Kidney epithelial cell (primary cell): Measurements from ENCODE around the gene TYMS. TPM values are rescaled to one million over a fixed set of nuclear protein-coding genes. Genes with fewer than 3 reads are reported as not detected.

Experiments used
- DNase-seq: peaks from one replicate; pipeline ENCODE4 v3.0.0-alpha.2; 2010; ENCODE audit warnings: low read depth
- H3K27me3 ChIP-seq: 2 replicates; pipeline ENCODE4 v1.6.0; 2011; ENCODE audit warnings: low read length; ENCODE audit not compliant: control insufficient read depth, insufficient read depth
- H3K36me3 ChIP-seq: 2 replicates; pipeline ENCODE4 v1.5.1; 2011; ENCODE audit warnings: low read length; ENCODE audit not compliant: control insufficient read depth, insufficient read depth
- H3K4me3 ChIP-seq: 2 replicates; pipeline ENCODE4 v1.5.1; 2011; ENCODE audit warnings: low read depth, mild to moderate bottlenecking, control low read depth, low read length
- total RNA-seq: library from RNA; depleted of rRNA; stranded (reverse); fragments of >200 nt; gene quantifications from 2 replicates; pipeline ENCODE4 v1.2.3, GENCODE V29; 2015
- TF ChIP-seq, protein P1 (sequence below): IDR thresholded peaks from 2 replicates; pipeline ENCODE4 v1.5.1; 2011; ENCODE audit warnings: mild to moderate bottlenecking, moderate library complexity, low read length, control low read depth, inconsistent platforms; ENCODE audit not compliant: insufficient read depth, poor library complexity, severe bottlenecking

The TYMS gene
- total RNA-seq, 1 donor from 2014 or later: 22.7 TPM

DNA sequence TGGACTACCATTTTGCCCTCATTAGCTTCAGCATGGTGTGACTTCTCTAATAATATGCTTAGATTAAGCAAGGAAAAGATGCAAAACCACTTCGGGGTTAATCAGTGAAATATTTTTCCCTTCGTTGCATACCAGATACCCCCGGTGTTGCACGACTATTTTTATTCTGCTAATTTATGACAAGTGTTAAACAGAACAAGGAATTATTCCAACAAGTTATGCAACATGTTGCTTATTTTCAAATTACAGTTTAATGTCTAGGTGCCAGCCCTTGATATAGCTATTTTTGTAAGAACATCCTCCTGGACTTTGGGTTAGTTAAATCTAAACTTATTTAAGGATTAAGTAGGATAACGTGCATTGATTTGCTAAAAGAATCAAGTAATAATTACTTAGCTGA, 16.3 kb downstream of the TYMS start:
- no peak for DNase-seq
- TF ChIP-seq, protein P1, sequence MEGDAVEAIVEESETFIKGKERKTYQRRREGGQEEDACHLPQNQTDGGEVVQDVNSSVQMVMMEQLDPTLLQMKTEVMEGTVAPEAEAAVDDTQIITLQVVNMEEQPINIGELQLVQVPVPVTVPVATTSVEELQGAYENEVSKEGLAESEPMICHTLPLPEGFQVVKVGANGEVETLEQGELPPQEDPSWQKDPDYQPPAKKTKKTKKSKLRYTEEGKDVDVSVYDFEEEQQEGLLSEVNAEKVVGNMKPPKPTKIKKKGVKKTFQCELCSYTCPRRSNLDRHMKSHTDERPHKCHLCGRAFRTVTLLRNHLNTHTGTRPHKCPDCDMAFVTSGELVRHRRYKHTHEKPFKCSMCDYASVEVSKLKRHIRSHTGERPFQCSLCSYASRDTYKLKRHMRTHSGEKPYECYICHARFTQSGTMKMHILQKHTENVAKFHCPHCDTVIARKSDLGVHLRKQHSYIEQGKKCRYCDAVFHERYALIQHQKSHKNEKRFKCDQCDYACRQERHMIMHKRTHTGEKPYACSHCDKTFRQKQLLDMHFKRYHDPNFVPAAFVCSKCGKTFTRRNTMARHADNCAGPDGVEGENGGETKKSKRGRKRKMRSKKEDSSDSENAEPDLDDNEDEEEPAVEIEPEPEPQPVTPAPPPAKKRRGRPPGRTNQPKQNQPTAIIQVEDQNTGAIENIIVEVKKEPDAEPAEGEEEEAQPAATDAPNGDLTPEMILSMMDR: no peak
- H3K4me3 ChIP-seq: no peak overlapping the region
- no peaks in the 10 kb centered on the region for H3K27me3 ChIP-seq
- H3K36me3 ChIP-seq: peaks cover 7% of the 10 kb centered on the region

DNA sequence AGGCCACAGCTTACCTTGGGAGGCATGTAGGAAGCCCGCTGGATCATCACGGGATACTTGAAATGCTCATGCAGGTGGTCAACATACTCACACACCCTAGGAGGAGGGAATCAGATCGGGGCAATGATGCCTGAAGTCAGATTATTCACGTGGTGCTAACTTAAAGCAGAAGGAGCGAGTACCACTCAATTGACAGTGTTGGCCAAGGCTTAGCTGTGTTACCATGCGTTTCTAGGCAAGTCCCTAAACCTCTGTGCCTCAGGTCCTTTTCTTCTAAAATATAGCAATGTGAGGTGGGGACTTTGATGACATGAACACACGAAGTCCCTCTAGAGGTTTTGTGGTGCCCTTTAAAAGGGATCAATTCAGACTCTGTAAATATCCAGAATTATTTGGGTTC, 17.9 kb downstream of the TYMS start:
- Histone ChIP-seq H3K36me3 (peaks cover 5% of the 10 kb centered on the region), H3K27me3 (no peaks in the 10 kb centered on the region), H3K4me3 (no peak overlapping the region)
- TF ChIP-seq, protein P1: no peak
- no peak for DNase-seq

DNA sequence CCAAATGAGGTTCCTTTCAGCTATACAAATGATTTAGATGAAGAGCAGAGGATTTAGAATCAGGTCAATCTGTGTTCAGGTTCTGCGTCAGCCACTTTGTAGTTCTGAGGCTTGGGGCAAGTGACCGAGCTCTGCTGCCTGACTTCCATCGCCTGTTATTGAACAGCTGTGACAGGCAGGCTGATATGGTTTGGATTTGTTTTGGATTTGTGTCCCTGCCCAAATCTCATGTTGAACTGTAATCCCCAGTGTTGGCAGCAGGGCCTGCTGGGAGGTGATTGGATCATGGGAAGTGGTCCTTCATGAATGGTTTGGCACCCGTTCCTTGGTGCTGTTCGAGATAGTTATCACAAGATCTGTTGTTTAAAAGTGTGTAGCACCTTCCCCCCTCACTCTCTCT, 18.6 kb downstream of the TYMS start:
- DNase-seq: no peak
- TF ChIP-seq, protein P1: no peak
- Histone ChIP-seq H3K36me3 (peaks cover 2% of the 10 kb centered on the region), H3K4me3 (no peak overlapping the region), H3K27me3 (no peaks in the 10 kb centered on the region)

DNA sequence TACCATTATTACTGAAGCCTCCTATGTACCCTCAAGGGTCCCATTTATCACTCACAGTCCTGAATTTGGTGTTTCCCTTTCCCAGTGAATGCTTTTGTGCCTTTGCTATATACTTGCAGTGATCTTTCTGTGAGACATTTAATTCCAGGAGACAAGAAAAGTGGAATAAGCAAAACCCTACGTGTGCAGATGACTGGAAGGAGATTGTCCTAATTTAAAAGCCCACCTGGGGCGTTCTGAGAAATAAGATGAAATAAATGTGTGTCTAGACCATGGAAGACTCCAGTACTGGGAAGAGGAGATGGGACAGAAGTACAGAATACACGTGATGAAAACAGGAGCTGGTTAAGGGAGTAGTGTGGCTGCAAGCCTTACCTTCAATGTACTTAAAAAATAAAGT, 19.3 kb downstream of the TYMS start:
- no peak for DNase-seq
- peaks cover 2% of the 10 kb centered on the region for H3K36me3 ChIP-seq
- no peaks in the 10 kb centered on the region for H3K27me3 ChIP-seq
- no peak overlapping the region for H3K4me3 ChIP-seq
- TF ChIP-seq, protein P1: no peak

DNA sequence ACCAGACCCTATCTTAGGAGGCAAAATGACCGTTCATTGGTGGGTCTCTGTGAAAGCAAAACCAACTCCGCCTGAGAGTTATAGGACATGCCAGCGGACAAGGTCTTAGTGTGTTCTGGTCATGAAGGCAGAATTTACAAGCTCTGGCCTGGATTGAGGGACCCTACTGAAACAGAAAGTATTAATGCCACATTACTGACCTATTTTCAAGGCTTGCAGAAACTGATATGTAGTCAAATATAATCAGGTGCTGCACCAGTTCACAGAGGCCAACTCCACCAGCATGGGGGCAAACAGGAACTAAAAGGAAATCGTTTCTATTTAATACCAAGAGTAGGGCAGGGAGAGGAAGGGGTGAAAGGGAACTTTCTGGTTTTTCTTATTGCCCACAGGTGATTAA, 19.7 kb downstream of the TYMS start:
- H3K36me3 ChIP-seq: peaks cover 2% of the 10 kb centered on the region
- no peak overlapping the region for H3K4me3 ChIP-seq
- H3K27me3 ChIP-seq: no peaks in the 10 kb centered on the region
- TF ChIP-seq, protein P1: no peak
- no peak for DNase-seq

- Histone ChIP-seq H3K4me3 (no peak overlapping the region), H3K36me3 (no peaks in the 10 kb centered on the region), H3K27me3 (no peaks in the 10 kb centered on the region)
- no peak for DNase-seq
- TF ChIP-seq, protein P1: no peak
Measured at GRCh38 chr18:677951-678381, 20.5 kb downstream of the TYMS start.
